HG02840 (cell line): Measurements from ENCODE around the gene C1QL4.
"Not testable (repeated sequence)": the region's sequence is repeated elsewhere in the genome, so short reads cannot be mapped to it uniquely, and the experiment has no call there.

Experiments
- ATAC-seq: cut with Tn5 transposase; IDR thresholded peaks from one replicate; pipeline ENCODE4 v1.9.1; 2021; ENCODE audit warnings: mild to moderate bottlenecking, moderate library complexity, moderate number of reproducible peaks; ENCODE audit not compliant: unreplicated experiment, low FRiP score

Gene C1QL4

GRCh38 chr12:49334681-49335080, 2.3 kb downstream of the C1QL4 start:
- ATAC-seq, result no peak

GRCh38 chr12:49334226-49334625, 2.8 kb downstream of the C1QL4 start:
- ATAC-seq, result no peak

DNA sequence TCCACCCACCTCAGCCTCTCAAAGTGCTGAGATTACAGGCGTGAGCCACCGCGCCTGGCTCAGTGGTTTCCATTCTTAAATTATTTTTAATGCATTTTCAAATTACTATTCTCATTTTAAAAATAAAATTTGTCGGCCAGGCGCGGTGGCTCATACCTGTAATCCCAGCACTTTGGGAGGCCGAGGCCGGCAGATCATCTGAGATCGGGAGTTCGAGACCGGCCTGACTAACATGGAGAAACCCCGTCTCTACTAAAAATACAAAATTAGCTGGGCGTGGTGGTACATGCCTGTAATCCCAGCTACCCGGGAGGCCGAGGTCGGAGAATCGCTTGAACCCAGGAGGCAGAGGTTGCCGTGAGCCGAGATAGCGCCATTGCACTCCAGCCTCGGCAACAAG, 3.2 kb downstream of the C1QL4 start:
- not testable (repeated sequence) for ATAC-seq

DNA sequence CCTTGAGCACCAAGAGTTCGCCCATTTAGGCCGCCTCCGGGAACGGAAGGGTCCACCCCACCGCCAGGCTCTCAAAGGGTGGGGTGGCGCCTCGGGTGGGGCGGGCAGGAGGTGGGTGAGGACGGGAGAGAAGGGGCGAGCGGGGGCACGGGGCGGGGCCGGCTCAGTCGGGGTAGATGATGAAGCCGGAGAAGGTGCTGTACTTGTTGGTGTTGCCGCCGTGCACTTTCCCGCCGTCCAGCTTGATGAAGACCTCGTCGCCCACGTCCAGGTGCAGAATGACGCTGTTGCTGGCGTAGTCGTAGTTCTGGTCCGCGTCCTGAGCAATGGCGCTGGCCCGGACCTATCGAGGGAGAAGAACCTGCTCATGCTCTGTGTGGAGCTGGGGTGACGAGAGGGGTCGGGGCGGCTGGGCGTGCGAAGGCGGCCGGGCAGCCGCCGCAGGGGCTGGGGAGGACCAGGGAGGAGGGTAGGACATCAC, 4.1 kb downstream of the C1QL4 start:
- ATAC-seq, result no peak

GRCh38 chr12:49332441-49332861, 4.5 kb downstream of the C1QL4 start:
- no peak for ATAC-seq

GRCh38 chr12:49331380-49332222, 5.4 kb downstream of the C1QL4 start:
- ATAC-seq, result no peak

DNA sequence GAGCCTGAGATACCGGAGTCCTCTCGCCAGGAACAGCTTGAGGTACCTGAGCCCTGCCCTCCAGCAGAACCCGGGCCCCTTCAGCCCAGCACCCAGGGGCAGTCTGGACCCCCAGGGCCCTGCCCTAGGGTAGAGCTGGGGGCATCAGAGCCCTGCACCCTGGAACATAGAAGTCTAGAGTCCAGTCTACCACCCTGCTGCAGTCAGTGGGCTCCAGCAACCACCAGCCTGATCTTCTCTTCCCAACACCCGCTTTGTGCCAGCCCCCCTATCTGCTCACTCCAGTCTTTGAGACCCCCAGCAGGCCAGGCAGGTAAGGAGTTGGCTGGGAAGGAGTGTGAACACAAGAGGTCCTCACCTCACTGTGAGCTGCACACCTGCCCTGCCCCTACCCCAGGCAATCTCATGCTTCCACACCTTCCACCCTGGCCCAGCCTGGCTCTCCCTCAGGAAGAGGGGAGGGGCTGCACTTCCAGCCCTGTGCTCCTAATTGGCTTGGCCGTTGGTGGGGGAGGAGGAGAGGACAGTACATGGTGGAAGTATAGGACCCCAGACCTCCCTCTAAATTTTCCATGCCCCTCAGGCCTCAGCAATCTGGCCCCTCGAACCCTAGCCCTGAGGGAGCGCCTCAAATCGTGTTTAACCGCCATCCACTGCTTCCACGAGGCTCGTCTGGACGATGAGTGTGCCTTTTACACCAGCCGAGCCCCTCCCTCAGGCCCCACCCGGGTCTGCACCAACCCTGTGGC, 6.2 kb downstream of the C1QL4 start:
- no peak for ATAC-seq

DNA sequence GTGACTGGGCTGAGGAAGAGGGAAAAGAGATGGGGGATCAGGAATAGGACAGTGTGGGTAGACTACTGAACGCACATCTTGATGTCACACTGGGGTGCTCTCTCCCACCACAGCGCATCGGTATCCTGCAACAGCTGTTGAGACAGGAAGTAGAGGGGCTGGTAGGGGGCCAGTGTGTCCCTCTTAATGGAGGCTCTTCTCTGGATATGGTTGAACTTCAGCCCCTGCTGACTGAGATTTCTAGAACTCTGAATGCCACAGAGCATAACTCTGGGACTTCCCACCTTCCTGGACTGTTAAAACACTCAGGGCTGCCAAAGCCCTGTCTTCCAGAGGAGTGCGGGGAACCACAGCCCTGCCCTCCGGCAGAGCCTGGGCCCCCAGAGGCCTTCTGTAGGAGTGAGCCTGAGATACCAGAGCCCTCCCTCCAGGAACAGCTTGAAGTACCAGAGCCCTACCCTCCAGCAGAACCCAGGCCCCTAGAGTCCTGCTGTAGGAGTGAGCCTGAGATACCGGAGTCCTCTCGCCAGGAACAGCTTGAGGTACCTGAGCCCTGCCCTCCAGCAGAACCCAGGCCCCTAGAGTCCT, 6.9 kb downstream of the C1QL4 start:
- ATAC-seq, result no peak

DNA sequence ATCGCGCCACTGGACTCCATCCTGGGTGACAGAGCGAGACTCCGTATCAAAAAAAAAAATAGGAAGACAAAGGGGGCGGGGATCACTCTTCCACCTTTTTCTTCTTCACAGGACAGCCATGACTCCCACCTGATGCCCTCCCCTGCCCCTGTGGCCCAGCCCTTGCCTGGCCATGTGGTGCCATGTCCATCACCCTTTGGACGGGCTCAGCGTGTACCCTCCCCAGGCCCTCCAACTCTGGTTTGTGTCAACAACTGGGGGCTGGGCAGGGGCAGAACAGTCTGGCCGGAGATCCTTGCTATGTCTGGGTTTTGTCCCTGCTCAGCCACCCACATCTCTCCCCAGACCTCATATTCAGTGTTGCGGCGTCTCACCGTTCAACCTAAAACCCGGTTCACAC, 8.2 kb downstream of the C1QL4 start:
- no peak for ATAC-seq

DNA sequence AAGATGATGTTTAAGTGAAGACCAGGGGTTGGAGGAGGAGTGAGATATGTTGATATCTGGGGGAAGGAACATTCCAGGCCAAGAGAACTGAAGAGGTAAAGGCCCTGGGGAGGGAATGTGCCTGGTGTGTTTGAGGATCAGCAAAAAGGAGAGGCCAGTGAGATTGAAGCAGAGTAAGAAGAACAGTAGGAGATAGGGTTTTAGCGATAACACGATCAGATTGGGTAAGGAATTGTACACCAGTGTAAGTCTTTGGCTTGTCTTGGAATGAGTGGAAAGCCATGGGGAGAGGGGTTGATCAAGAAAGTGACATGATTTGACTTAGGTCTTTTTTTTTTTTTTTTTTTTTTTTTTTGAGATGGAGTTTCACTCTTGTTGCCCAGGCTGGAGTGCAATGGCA, 9.1 kb downstream of the C1QL4 start:
- no peak for ATAC-seq

DNA sequence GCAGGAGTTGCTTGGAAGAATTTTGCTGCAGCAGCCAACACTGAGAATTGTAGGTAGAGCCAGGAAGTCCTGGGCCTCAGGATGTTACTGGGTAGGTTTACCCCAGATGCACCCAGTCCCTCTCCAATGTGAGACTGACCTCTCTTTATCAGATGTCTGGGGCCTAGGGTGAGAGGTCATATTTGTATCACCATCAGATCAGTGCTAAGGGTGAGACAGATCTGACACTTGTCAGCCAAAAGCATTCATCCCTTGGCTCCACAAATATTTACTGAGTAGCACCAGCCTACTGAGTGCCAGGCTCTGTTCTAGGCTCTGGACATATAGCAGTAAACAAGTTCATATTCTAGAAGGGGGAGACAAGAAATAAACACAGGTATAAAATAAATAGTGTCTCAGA, 9.6 kb downstream of the C1QL4 start:
- ATAC-seq, result no peak

DNA sequence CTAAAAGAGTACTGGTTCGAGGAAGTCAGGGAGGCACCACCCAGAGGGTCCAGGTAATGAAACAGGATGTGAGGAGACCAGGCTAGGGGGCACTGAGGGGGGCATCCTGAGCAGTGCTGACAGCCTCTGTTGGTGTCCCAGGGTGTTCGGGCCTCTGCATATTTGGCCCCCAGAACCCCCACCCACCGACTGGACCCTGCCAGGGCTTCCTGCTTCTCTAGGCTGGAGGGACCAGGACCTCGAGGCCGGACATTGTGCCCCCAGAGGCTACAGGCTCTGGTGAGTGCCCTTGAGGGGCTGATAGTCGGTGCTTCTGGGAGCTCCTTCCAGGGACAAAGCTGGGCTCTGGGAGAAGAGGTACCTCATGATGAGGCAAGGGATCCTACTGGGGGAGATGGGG, 11.4 kb downstream of the C1QL4 start:
- ATAC-seq, result no peak

- ATAC-seq, result no peak
These were observed 13.4 kb downstream of the C1QL4 start for GRCh38 chr12:49323524-49324097.

- peak; percentile 97 for ATAC-seq
These were observed 14.1 kb downstream of the C1QL4 start, which contains the start of gene TROAP for GRCh38 chr12:49322708-49323523. TROAP (plus strand) TSS chr12:49323255; CDS start chr12:49323609, 354 bp downstream.

GRCh38 chr12:49322367-49322707, 14.7 kb downstream of the C1QL4 start:
- no peak for ATAC-seq

- not testable (repeated sequence) for ATAC-seq
These were observed 16.4 kb downstream of the C1QL4 start for GRCh38 chr12:49320411-49321103.

GRCh38 chr12:49317118-49317517, 19.9 kb downstream of the C1QL4 start:
- not testable (repeated sequence) for ATAC-seq

- no peak for ATAC-seq
These were observed 22.2 kb downstream of the C1QL4 start for GRCh38 chr12:49314811-49315210.

DNA sequence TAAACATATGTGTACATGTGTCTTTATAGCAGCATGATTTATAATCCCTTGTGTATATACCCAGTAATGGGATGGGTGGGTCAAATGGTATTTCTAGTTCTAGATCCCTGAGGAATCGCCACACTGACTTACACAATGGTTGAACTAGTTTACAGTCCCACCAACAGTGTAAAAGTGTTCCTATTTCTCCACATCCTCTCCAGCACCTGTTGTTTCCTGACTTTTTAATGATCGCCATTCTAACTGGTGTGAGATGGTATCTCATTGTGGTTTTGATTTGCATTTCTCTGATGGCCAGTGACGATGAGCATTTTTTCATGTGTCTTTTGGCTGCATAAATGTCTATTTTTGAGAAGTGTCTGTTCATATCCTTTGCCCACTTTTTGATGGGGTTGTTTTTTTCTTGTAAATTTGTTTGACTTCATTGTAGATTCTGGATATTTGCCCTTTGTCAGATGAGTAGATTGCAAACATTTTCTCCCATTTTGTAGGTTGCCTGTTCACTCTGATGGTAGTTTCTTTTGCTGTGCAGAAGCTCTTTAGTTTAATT, 26.5 kb downstream of the C1QL4 start:
- ATAC-seq, result not testable (repeated sequence)
